Stimulated activated CD8-positive, alpha-beta memory T cell treated with anti-CD3 and anti-CD28 coated beads, Interleukin-4, amount 100 ng/mL, for 48 hours (primary cell): ENCODE results near the gene PPIF.

Experiments used
- DNase-seq: peaks from one replicate; pipeline ENCODE4 v3.0.0-alpha.2; 2020

PPIF gene

GRCh38 chr10:79390057-79390456 lies 42.8 kb downstream of the PPIF start:
- DNase-seq, result no peak

GRCh38 chr10:79390551-79391229 lies 43.4 kb downstream of the PPIF start:
- peak; percentile 16 for DNase-seq

GRCh38 chr10:79391231-79392019 lies 44.2 kb downstream of the PPIF start:
- no peak for DNase-seq

- no peak for DNase-seq
These were observed 44.7 kb downstream of the PPIF start for GRCh38 chr10:79392020-79392398.

- DNase-seq, result no peak
These were observed 45.4 kb downstream of the PPIF start for GRCh38 chr10:79392506-79393176.

GRCh38 chr10:79393221-79393923 lies 46.1 kb downstream of the PPIF start:
- no peak for DNase-seq

- no peak for DNase-seq
These were observed 46.8 kb downstream of the PPIF start for GRCh38 chr10:79393924-79394610.

GRCh38 chr10:79394664-79395063 lies 47.4 kb downstream of the PPIF start:
- no peak for DNase-seq

- no peak for DNase-seq
These were observed 49.3 kb downstream of the PPIF start for GRCh38 chr10:79396520-79396919.

- DNase-seq, result no peak
These were observed 49.8 kb downstream of the PPIF start for GRCh38 chr10:79397051-79397450.

- no peak for DNase-seq
These were observed 50.5 kb downstream of the PPIF start for GRCh38 chr10:79397575-79398303.

- no peak for DNase-seq
These were observed 51.4 kb downstream of the PPIF start for GRCh38 chr10:79398642-79399041.

GRCh38 chr10:79399223-79399831 lies 52.1 kb downstream of the PPIF start:
- DNase-seq, result no peak

GRCh38 chr10:79400146-79401004 lies 53.1 kb downstream of the PPIF start:
- DNase-seq, result peak; percentile 82

- no peak for DNase-seq
These were observed 54.0 kb downstream of the PPIF start for GRCh38 chr10:79401015-79401921.

- no peak for DNase-seq
These were observed 55.3 kb downstream of the PPIF start for GRCh38 chr10:79402625-79402946.

- no peak for DNase-seq
These were observed 55.7 kb downstream of the PPIF start for GRCh38 chr10:79402951-79403350.

GRCh38 chr10:79403441-79404230 lies 56.4 kb downstream of the PPIF start:
- DNase-seq, result no peak

- no peak for DNase-seq
These were observed 57.0 kb downstream of the PPIF start for GRCh38 chr10:79404231-79404609.
